GM13977 (cell line): Measurements from ENCODE around the gene CDKL5.

ENCODE experiments used
- DNase-seq: peaks from one replicate; pipeline ENCODE4 v3.0.0; 2012; ENCODE audit warnings: low spot score
- CTCF ChIP-seq: IDR thresholded peaks from 2 replicates; pipeline ENCODE4 v1.5.1; 2012; ENCODE audit warnings: mild to moderate bottlenecking, control low read depth; ENCODE audit not compliant: insufficient read depth; ENCODE audit errors: extremely low read depth, missing control alignments
- in situ Hi-C: fragments of 300-500 bp; cut with MboI; formaldehyde crosslinking; loops from one replicate; pipeline ENCODE4 v1.12.0; 2022; ENCODE audit warnings: low sequenced_read_pairs, low pct_unique_long_range_greater_than_20kb, mixed read lengths, inconsistent platforms; ENCODE audit not compliant: unreplicated experiment

CDKL5 gene

GRCh38 chrX:18557879-18558278 is 132.5 kb downstream of the CDKL5 start:
- DNase-seq: no peak
- no peak for TF ChIP-seq CTCF
- in situ Hi-C loops: no loop called here

DNA sequence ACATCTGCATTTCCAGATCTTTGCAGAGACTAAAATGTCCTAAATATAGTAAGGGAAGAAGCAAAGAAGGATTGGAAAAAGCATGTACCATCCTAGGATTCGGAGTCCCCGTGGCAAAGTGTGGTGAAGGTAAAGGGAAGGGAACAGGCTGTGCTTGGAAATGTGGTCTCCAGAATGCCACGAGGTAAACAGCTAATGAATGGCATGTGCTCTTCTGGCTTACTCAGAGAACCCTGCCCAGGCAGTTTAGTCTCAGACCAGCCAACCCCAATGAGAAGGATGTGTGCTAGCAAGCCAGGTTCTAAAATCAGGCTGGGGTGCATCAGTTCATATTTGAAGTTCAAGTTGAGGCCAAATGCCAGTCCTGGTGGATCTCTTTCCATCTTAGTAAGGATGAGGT is 133.4 kb downstream of the CDKL5 start:
- TF ChIP-seq CTCF: no peak
- in situ Hi-C loops: no loop called here
- DNase-seq: no peak

- in situ Hi-C loops: no loop called here
- TF ChIP-seq CTCF: no peak
- no peak for DNase-seq
These were observed 135.6 kb downstream of the CDKL5 start for GRCh38 chrX:18561020-18561419.

DNA sequence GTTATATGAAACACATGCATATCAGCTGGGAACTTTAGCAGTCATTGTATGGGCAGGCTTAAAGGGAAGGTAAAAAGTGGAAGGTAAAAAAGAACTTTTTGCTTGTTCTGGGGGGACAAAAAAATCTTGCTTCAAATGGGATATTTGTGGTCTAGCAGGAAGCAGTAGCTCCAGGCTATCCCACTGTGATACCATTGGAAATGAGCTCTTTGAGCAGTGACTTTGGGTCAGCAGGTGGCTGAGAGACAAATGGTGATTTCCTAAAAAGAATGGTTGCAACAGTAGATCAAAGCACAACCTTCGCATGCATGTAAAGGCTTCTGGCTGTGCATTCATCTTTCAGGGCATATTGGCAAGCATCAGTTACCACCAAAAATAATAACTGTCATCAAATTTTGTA is 140.3 kb downstream of the CDKL5 start:
- no peak for TF ChIP-seq CTCF
- in situ Hi-C loops: no loop called here
- no peak for DNase-seq

GRCh38 chrX:18566748-18567147 is 141.3 kb downstream of the CDKL5 start:
- DNase-seq: no peak
- no peak for TF ChIP-seq CTCF
- in situ Hi-C loops: no loop called here

GRCh38 chrX:18573556-18573955 is 148.1 kb downstream of the CDKL5 start:
- in situ Hi-C loops: no loop called here
- TF ChIP-seq CTCF: no peak

GRCh38 chrX:18574591-18574990 is 149.2 kb downstream of the CDKL5 start:
- no peak for DNase-seq
- TF ChIP-seq CTCF: no peak
- in situ Hi-C loops: no loop called here

More at GRCh38 chrX:18573556-18573955, 148.1 kb downstream of the CDKL5 start:
- no peak for DNase-seq
